Upper lobe of right lung (tissue), 1 donor: ENCODE results near the gene EFHC1. TPM values are rescaled to one million over a fixed set of nuclear protein-coding genes. Genes with fewer than 3 reads are reported as not detected.
A peak's percentile ranks its signal among the peaks of the same experiment; 100 is the strongest.

Experiments used
- ATAC-seq: fragments of 200-7000 bp; cut with Tn5 transposase; one replicate; pipeline ENCODE4 v1.9.1; 2020; ENCODE audit warnings: mild to moderate bottlenecking, moderate library complexity
- DNase-seq: peaks from one replicate; pipeline ENCODE4 v3.0.0-alpha.2; 2020
- H3K27ac ChIP-seq: fragments of 200-600 bp; one replicate; pipeline ENCODE4 v1.8.0; 2022
- H3K27me3 ChIP-seq: fragments of 200-600 bp; one replicate; pipeline ENCODE4 v1.8.0; 2022; ENCODE audit warnings: mild to moderate bottlenecking
- H3K36me3 ChIP-seq: fragments of 200-600 bp; one replicate; pipeline ENCODE4 v1.8.0; 2022
- H3K4me1 ChIP-seq: fragments of 200-600 bp; one replicate; pipeline ENCODE4 v1.8.0; 2022
- H3K4me3 ChIP-seq: fragments of 200-600 bp; one replicate; pipeline ENCODE4 v1.8.0; 2022; ENCODE audit warnings: mild to moderate bottlenecking
- H3K9me3 ChIP-seq: fragments of 200-600 bp; one replicate; pipeline ENCODE4 v1.8.0; 2022
- intact Hi-C: fragments of 100-400 bp; cut with DNase I; formaldehyde crosslinking; loops from one replicate; pipeline ENCODE4 v1.11.0; 2022
- total RNA-seq: library from RNA; stranded (reverse); fragmentation: NEBNext Ultra II Directional; extraction: Animal tissue kit (Norgen Biotek cat#: 25700); gene quantifications from one replicate; pipeline ENCODE4 v1.2.1, GENCODE V29; 2021
- TF ChIP-seq, protein P1 (sequence below): fragments of 200-600 bp; IDR thresholded peaks from one replicate; pipeline ENCODE4 v1.8.0; 2022; ENCODE audit warnings: antibody characterized with exemption
- donor health status: DM: no; HTN: yes; CAD: no; lungs with severe emphysema.

EFHC1 gene
- total RNA-seq, 1 donor from 2014 or later, result 16.8 TPM

GRCh38 chr6:52399511-52400312 lies 20.4 kb upstream of the EFHC1 start:
- Histone ChIP-seq H3K4me3 (no peak overlapping the region), H3K36me3 (peaks cover 5% of the 10 kb centered on the region), H3K4me1 (no peaks in the 10 kb centered on the region), H3K27me3 (no peaks in the 10 kb centered on the region), H3K9me3 (no peaks in the 10 kb centered on the region), H3K27ac (no peak overlapping the region)
- TF ChIP-seq, protein P1, sequence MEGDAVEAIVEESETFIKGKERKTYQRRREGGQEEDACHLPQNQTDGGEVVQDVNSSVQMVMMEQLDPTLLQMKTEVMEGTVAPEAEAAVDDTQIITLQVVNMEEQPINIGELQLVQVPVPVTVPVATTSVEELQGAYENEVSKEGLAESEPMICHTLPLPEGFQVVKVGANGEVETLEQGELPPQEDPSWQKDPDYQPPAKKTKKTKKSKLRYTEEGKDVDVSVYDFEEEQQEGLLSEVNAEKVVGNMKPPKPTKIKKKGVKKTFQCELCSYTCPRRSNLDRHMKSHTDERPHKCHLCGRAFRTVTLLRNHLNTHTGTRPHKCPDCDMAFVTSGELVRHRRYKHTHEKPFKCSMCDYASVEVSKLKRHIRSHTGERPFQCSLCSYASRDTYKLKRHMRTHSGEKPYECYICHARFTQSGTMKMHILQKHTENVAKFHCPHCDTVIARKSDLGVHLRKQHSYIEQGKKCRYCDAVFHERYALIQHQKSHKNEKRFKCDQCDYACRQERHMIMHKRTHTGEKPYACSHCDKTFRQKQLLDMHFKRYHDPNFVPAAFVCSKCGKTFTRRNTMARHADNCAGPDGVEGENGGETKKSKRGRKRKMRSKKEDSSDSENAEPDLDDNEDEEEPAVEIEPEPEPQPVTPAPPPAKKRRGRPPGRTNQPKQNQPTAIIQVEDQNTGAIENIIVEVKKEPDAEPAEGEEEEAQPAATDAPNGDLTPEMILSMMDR, result peak; percentile 84
- no peak for DNase-seq
- intact Hi-C loops, result loop anchor here (10.0 kb wide), 1 partner anchor 95 kb away; no protein-coding TSS in a partner anchor
- peak; percentile 88 for ATAC-seq

DNA sequence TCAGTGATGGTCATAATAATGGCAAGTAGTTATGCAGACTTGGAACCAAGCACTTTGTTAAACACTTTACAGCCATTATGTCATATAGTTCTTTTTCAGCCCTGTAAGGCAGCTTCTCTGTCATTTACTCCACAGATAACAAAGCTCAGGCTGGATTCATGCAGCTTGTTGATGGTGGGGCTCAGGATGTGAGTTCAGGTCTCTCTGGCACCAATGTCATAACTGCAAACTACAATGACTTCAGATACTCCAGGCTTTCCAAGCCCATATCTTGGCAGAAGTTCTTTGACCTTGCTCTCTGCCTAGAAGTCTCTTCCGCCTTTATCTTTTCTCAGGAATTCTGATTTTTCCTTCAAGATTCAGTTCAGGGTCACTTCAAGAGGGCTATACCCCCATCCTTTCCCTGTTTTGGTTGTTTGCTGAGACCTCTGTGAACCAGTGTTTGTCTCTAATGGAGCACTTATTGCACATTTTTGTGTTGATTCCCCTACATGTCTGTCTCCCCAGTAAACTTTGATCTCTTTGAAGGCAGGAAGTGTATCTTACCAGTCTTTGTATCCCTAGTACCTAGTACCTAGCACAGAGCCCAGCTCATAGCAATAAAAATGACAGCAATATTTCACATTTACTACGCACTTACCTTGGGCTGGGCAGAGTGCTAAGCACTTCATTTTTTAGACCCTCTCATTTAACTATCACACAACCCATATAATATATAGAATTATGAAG lies 19.7 kb upstream of the EFHC1 start:
- no peak for ATAC-seq
- TF ChIP-seq, protein P1, result no peak
- Histone ChIP-seq H3K4me3 (no peak overlapping the region), H3K9me3 (no peaks in the 10 kb centered on the region), H3K27ac (no peak overlapping the region), H3K27me3 (no peaks in the 10 kb centered on the region), H3K4me1 (no peaks in the 10 kb centered on the region), H3K36me3 (peaks cover 5% of the 10 kb centered on the region)
- intact Hi-C loops, result no loop called here
- no peak for DNase-seq

GRCh38 chr6:52403086-52403485 lies 17.1 kb upstream of the EFHC1 start:
- H3K27me3 ChIP-seq, result no peaks in the 10 kb centered on the region
- no peak for DNase-seq

DNA sequence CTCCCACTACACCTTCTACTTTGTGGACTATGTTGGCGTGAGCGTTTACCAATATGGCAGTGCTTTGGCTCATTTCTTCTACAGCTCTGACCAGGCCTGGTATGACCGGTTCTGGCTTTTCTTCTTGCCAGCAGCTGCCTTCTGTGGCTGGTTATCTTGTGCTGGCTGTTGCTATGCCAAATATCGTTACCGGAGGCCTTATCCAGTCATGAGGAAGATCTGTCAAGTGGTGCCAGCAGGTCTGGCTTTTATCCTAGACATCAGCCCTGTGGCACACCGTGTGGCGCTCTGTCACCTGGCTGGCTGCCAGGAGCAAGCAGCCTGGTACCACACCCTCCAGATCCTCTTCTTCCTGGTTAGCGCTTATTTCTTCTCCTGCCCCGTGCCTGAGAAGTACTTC lies 16.5 kb upstream of the EFHC1 start:
- Histone ChIP-seq H3K36me3 (peaks cover 5% of the 10 kb centered on the region), H3K9me3 (no peaks in the 10 kb centered on the region), H3K4me3 (no peak overlapping the region), H3K27me3 (no peaks in the 10 kb centered on the region), H3K4me1 (no peaks in the 10 kb centered on the region), H3K27ac (no peak overlapping the region)
- intact Hi-C loops, result no loop called here
- ATAC-seq (no peak), DNase-seq (no peak)
- TF ChIP-seq, protein P1, result no peak

More at GRCh38 chr6:52403086-52403485, 17.1 kb upstream of the EFHC1 start:
- no peak overlapping the region for H3K27ac ChIP-seq
- no peaks in the 10 kb centered on the region for H3K4me1 ChIP-seq
- intact Hi-C loops, result no loop called here
- TF ChIP-seq, protein P1, result no peak
- no peaks in the 10 kb centered on the region for H3K9me3 ChIP-seq
- peaks cover 5% of the 10 kb centered on the region for H3K36me3 ChIP-seq
- no peak overlapping the region for H3K4me3 ChIP-seq
- no peak for ATAC-seq

DNA sequence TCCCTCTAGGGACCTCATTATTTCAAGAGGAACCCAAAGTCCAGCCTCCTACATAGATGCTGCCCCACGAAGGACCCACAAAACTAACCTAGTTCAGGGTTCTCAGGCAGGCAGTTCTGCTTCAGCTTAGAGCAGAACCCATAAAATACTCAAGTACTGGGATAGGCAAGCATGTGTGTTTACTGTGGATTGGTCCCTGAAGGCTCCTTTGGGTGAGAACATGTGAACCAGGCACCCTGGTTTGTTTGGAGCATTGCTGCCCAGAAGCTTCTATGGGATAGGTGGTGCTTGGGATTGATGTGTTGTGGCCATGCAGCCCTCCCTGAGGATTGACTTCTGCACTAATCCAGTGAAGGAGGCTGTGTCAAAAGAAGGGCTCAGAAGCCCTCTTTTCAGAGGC lies 14.9 kb upstream of the EFHC1 start:
- H3K4me1 ChIP-seq, result no peaks in the 10 kb centered on the region
- no peaks in the 10 kb centered on the region for H3K9me3 ChIP-seq
- H3K27me3 ChIP-seq, result no peaks in the 10 kb centered on the region
- H3K4me3 ChIP-seq, result no peak overlapping the region
- intact Hi-C loops, result no loop called here
- ATAC-seq (no peak), DNase-seq (no peak)
- TF ChIP-seq, protein P1, result no peak
- peaks cover 5% of the 10 kb centered on the region for H3K36me3 ChIP-seq
- no peak overlapping the region for H3K27ac ChIP-seq
